ENCODE data around the gene MLXIP.

The MLXIP gene

GRCh38 chr12:122189626-122190475, 111.3 kb downstream of the MLXIP start:
- Histone ChIP-seq H3K4me3 (ENCODE audit: extremely low read depth, insufficient read depth, low read length, poor library complexity, severe bottlenecking) (no peak overlapping the region), H3K36me3 (ENCODE audit: control insufficient read depth, insufficient read depth, low read length) (no peaks in the 10 kb centered on the region), H3K27ac (ENCODE audit: low read depth, low read length, severe bottlenecking) (no peak overlapping the region), H3K9me3 (ENCODE audit: control insufficient read depth, low read length) (peaks cover 5% of the 10 kb centered on the region), H3K4me1 (ENCODE audit: control insufficient read depth, insufficient read depth, low read length, poor library complexity, severe bottlenecking) (no peaks in the 10 kb centered on the region)
- 92% methylated on average over 21 to 31 of the region's 34 CpGs for WGBS, 2 experiments (ENCODE audit: insufficient coverage in 2 of 2)

- WGBS, 2 experiments (ENCODE audit: insufficient coverage in 2 of 2), result 53 to 82% methylated on average over 9 to 12 of the region's 18 CpGs
- peaks cover 10% of the 10 kb centered on the region for H3K9me3 ChIP-seq (ENCODE audit: control insufficient read depth, low read length)
Measured at GRCh38 chr12:122190842-122191668, 112.5 kb downstream of the MLXIP start.

GRCh38 chr12:122192441-122192840, 113.9 kb downstream of the MLXIP start:
- peaks cover 10% of the 10 kb centered on the region for H3K9me3 ChIP-seq (ENCODE audit: control insufficient read depth, low read length)
- H3K4me3 ChIP-seq (ENCODE audit: extremely low read depth, insufficient read depth, low read length, poor library complexity, severe bottlenecking), result no peak overlapping the region
- no peak overlapping the region for H3K27ac ChIP-seq (ENCODE audit: low read depth, low read length, severe bottlenecking)
- 89 to 93% methylated on average over 10 to 11 of the region's 11 CpGs for WGBS, 2 experiments (ENCODE audit: insufficient coverage in 2 of 2)
- H3K4me1 ChIP-seq (ENCODE audit: control insufficient read depth, insufficient read depth, low read length, poor library complexity, severe bottlenecking), result no peaks in the 10 kb centered on the region
- H3K36me3 ChIP-seq (ENCODE audit: control insufficient read depth, insufficient read depth, low read length), result no peaks in the 10 kb centered on the region

More at GRCh38 chr12:122190842-122191668, 112.5 kb downstream of the MLXIP start:
- H3K36me3 ChIP-seq (ENCODE audit: control insufficient read depth, insufficient read depth, low read length), result no peaks in the 10 kb centered on the region
- H3K4me1 ChIP-seq (ENCODE audit: control insufficient read depth, insufficient read depth, low read length, poor library complexity, severe bottlenecking), result no peaks in the 10 kb centered on the region
- no peak overlapping the region for H3K27ac ChIP-seq (ENCODE audit: low read depth, low read length, severe bottlenecking)
- no peak overlapping the region for H3K4me3 ChIP-seq (ENCODE audit: extremely low read depth, insufficient read depth, low read length, poor library complexity, severe bottlenecking)

GRCh38 chr12:122194804-122195203, 116.2 kb downstream of the MLXIP start:
- Histone ChIP-seq H3K9me3 (ENCODE audit: control insufficient read depth, low read length) (peaks cover 10% of the 10 kb centered on the region), H3K4me1 (ENCODE audit: control insufficient read depth, insufficient read depth, low read length, poor library complexity, severe bottlenecking) (no peaks in the 10 kb centered on the region)
- no CpG with 5 or more reads among the region's 1 CpG for WGBS, 2 experiments (ENCODE audit: insufficient coverage in 2 of 2)

GRCh38 chr12:122195405-122195804, 116.8 kb downstream of the MLXIP start:
- Histone ChIP-seq H3K9me3 (ENCODE audit: control insufficient read depth, low read length) (peaks cover 10% of the 10 kb centered on the region), H3K4me1 (ENCODE audit: control insufficient read depth, insufficient read depth, low read length, poor library complexity, severe bottlenecking) (no peaks in the 10 kb centered on the region), H3K27ac (ENCODE audit: low read depth, low read length, severe bottlenecking) (no peak overlapping the region), H3K36me3 (ENCODE audit: control insufficient read depth, insufficient read depth, low read length) (no peaks in the 10 kb centered on the region), H3K4me3 (ENCODE audit: extremely low read depth, insufficient read depth, low read length, poor library complexity, severe bottlenecking) (no peak overlapping the region)
- WGBS, 2 experiments (ENCODE audit: insufficient coverage in 2 of 2), result 88 to 90% methylated on average over 3 of the region's 4 CpGs

More at GRCh38 chr12:122194804-122195203, 116.2 kb downstream of the MLXIP start:
- Histone ChIP-seq H3K27ac (ENCODE audit: low read depth, low read length, severe bottlenecking) (no peak overlapping the region), H3K4me3 (ENCODE audit: extremely low read depth, insufficient read depth, low read length, poor library complexity, severe bottlenecking) (no peak overlapping the region), H3K36me3 (ENCODE audit: control insufficient read depth, insufficient read depth, low read length) (no peaks in the 10 kb centered on the region)

All from mesodermal cell (in vitro differentiated cells).